C4-2B (cell line): ENCODE measurements around the gene ZZZ3.

Experiments
- H3K27ac ChIP-seq: fragments of 450-650 bp; 2 replicates; pipeline ENCODE4 v1.5.1; 2017
- CTCF ChIP-seq: fragments of 450-650 bp; conservative IDR thresholded peaks from 2 replicates; pipeline ENCODE4 v1.5.1; 2017; ENCODE audit warnings: mild to moderate bottlenecking
- ZFX ChIP-seq: fragments of 450-650 bp; IDR thresholded peaks from 2 replicates; pipeline ENCODE4 v1.6.1; 2017

Gene ZZZ3

GRCh38 chr1:77670330-77670729 lies 12.1 kb downstream of the ZZZ3 start:
- H3K27ac ChIP-seq = no peak overlapping the region

DNA sequence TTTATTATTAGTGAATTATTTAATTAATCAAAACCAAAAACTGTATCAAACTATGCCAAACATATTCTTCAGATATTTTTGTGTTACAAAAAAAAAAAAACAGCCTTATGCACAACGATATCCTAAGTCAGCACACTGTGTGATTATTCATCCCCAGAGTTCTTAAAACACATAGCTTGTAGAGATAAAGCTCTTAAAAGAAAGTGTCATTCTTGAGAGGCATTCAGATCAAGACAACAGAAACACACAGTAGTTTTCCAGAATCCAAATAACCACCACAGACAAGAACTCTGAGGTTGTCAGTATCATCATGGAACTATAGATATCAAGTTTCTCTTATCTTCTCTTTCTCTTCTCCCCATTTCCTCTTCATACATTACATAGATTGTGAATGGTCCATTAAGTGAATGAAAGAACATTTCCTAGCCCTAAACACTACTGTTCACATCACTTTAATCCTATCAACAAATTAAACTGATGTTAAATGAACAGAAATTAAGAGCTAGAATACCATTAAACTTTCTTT lies 13.5 kb downstream of the ZZZ3 start:
- TF ChIP-seq ZFX (no peak), CTCF (no peak)
- no peak overlapping the region for H3K27ac ChIP-seq

More at GRCh38 chr1:77670330-77670729, 12.1 kb downstream of the ZZZ3 start:
- TF ChIP-seq ZFX (no peak), CTCF (no peak)

DNA sequence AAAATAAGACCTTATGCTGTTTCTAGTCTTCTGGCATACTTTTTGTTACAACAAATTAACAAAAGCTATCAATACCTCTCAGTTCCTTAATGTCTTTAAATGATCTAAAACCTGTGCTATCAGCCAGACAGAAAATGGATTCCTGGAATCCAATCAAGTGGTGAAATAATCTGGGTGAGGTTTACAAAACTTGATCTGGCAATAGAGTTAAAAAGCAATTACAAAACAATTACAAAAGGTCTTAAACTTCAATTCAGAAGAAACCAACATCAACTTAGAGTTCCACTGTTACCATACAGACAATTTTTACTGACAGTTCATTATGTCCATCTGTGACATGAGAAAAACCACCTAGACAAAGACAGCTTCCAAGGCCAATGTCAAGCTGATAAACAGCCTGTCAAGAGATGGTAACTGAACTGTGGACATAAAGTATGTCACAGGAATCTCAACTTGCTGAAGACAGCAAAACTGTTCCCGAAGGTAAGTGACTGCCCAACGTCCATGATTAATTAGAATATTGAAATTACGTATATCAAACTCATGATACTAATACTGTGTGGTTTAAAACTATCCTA lies 17.4 kb downstream of the ZZZ3 start:
- H3K27ac ChIP-seq = no peak overlapping the region
- no peak for TF ChIP-seq CTCF
- no peak for TF ChIP-seq ZFX

- no peak overlapping the region for H3K27ac ChIP-seq
- TF ChIP-seq CTCF = no peak
- TF ChIP-seq ZFX = no peak
Measured at GRCh38 chr1:77661696-77662095, 20.8 kb downstream of the ZZZ3 start.

DNA sequence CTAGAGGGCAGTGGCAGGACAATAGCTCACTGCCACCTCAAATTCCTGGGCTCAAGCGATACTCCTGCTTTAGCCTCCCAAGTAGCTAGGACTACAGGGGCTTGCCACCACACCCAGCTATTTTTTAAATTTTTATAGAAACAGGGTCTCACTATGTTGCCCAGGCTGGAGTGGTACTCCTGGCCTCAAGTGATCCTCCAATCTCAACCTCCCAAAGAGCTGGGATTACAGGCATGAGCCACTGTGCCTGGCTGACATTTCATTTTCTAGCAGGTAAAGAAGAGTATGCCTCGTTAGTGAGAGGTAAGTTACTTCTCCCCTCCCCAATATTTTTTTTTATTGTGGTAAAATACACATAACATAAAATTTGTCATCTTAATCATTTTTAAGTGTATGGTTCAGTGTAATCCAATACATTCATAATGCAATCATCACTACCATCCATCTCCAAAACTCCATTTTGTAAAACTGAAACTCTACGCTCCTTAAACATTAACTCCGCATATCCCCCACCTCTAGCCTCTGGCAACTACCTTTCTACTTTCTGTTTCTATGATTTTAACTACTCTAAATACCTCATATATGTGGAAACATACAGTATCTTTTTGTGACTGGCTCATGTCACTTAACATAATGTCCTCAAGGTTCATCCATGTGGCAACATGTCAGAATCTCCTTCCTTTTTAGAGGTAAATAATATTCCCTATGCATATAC lies 22.4 kb downstream of the ZZZ3 start:
- no peak for TF ChIP-seq ZFX
- H3K27ac ChIP-seq = no peak overlapping the region

DNA sequence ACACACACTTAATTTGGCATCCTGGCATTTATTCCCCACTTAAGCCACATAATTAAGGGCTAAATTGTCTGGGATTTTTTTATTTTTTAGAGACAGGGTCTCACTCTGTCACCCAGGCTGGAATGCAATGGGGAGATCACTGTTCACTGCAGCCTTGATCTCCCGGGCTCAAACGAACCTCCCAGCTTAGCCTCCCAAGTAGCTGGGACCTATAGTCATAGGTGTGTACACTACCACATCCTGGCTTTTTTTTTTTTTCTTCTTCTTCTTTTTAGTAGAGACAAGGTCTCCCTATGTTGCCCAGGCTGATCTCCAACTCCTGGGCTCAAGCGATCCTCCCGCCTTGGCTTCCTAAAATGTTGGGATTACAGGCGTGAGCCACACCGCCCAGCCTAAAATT lies 24.2 kb downstream of the ZZZ3 start:
- no peak overlapping the region for H3K27ac ChIP-seq

DNA sequence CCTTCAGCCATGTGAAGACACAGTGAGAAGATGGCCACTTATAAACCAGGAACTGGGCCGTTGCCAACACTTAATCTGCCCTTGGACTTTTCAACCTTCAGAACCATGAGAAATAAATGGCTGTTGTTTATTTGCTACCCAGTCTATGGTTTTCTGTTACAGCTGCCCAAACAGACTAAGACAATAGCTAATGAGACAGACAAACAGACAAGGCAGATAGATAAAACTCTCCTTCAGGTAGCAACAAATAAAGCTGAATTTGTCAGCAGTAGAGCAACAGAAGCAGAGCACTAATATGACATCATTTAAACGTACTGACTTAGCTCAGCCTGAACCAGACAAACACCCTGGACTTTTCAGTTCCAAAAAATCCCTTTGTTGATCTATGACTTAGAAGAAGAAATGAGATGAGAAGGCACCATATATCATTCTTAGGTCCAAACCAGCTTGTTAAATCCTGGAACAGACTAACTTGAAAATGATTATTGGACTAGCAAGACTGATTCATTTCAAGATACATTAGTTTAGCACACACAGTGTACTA lies 27.0 kb downstream of the ZZZ3 start:
- H3K27ac ChIP-seq = no peak overlapping the region
- TF ChIP-seq CTCF (no peak), ZFX (no peak)

More for the DNA sequence above, 24.2 kb downstream of the ZZZ3 start:
- TF ChIP-seq CTCF = no peak
- TF ChIP-seq ZFX = no peak
